GM12891 (cell line): ENCODE results near the gene NCOA4.
"Not testable (repeated sequence)": the region's sequence is repeated elsewhere in the genome, so short reads cannot be mapped to it uniquely, and the experiment has no call there.

ENCODE experiments used
- PAX5 ChIP-seq: IDR thresholded peaks from 2 replicates; pipeline ENCODE4 v1.6.1; 2011; ENCODE audit warnings: low read length, moderate library complexity, mild to moderate bottlenecking; ENCODE audit not compliant: insufficient read depth, severe bottlenecking
- POLR2A ChIP-seq: IDR thresholded peaks from 2 replicates; pipeline ENCODE4 v1.6.1; 2011; ENCODE audit warnings: low read depth, low read length, control low read depth
- POLR2AphosphoS5 ChIP-seq: IDR thresholded peaks from 2 replicates; pipeline ENCODE4 v1.6.1; 2011; ENCODE audit warnings: low read depth, low read length, control low read depth
- SPI1 ChIP-seq: IDR thresholded peaks from 2 replicates; pipeline ENCODE4 v1.6.1; 2011; ENCODE audit warnings: low read depth, low read length, control low read depth
- TAF1 ChIP-seq: IDR thresholded peaks from 2 replicates; pipeline ENCODE4 v1.6.1; 2011; ENCODE audit warnings: low read depth, low read length, control low read depth

- not testable (repeated sequence) for TF ChIP-seq TAF1, POLR2A, POLR2AphosphoS5, SPI1, PAX5
Measured at GRCh38 chr10:45985590-45985989, 44.8 kb downstream of the NCOA4 start.
